ENCODE measurements around the gene E4F1. TPM values are rescaled to one million over a fixed set of nuclear protein-coding genes. Genes with fewer than 3 reads are reported as not detected.

E4F1 gene
- total and polyA plus RNA-seq, 7 donors = 11.1 to 22.9 (median 16.8) TPM

- Histone ChIP-seq H3K27ac (peak overlapping the region; percentile 90), H3K27me3 (ENCODE audit: insufficient read depth in 3 of 3, low read length in 2 of 3) (no peaks in the 10 kb centered on the region), H3K36me3 (ENCODE audit: insufficient read depth in 1 of 2, low read depth in 1 of 2) (peaks cover 0 to 38% of the 10 kb centered on the region in 2 donors), H3K4me3 (no peak overlapping the region), H3K9me3 (no peaks in the 10 kb centered on the region), H3K4me1 (peaks cover 58% of the 10 kb centered on the region)
- DNase-seq (no peak), ATAC-seq (no peak)
- intact Hi-C loops (cut with DNase I) = loop anchor here in 1 of 2 donors (5.0 kb wide), 1 partner anchor 52 kb away; the partner anchor contains the start of gene TRAF7
- 78 to 82% (median 80%) methylated on average over 25 to 29 of the region's 29 CpGs for WGBS, 3 donors
- no peak for TF ChIP-seq CTCF (IDR thresholded peaks at IDR 0.05)
These were observed 14.0 kb upstream of the E4F1 start for GRCh38 chr16:2209258-2210008.

- Histone ChIP-seq H3K36me3 (ENCODE audit: insufficient read depth in 1 of 2, low read depth in 1 of 2) (peaks cover 0 to 38% of the 10 kb centered on the region in 2 donors), H3K27me3 (ENCODE audit: insufficient read depth in 3 of 3, low read length in 2 of 3) (no peaks in the 10 kb centered on the region), H3K9me3 (no peaks in the 10 kb centered on the region), H3K4me1 (peaks cover 54% of the 10 kb centered on the region), H3K27ac (peak overlapping the region; percentile 90), H3K4me3 (no peak overlapping the region)
- intact Hi-C loops (cut with DNase I) = no loop called here
- no peak for ATAC-seq
- no peak for DNase-seq
- TF ChIP-seq CTCF (IDR thresholded peaks at IDR 0.05) = no peak
- whole genome bisulfite sequencing, 3 donors = 70 to 81% (median 78%) methylated on average over 16 to 17 of the region's 17 CpGs
These were observed 13.4 kb upstream of the E4F1 start for GRCh38 chr16:2210009-2210332.

- Histone ChIP-seq H3K27ac (peak within 1 kb of the TSS; percentile 90), H3K27me3 (ENCODE audit: insufficient read depth in 3 of 3, low read length in 2 of 3) (no peaks in the 10 kb centered on the region), H3K4me3 (no peak within 1 kb of the TSS), H3K9me3 (no peaks in the 10 kb centered on the region), H3K36me3 (ENCODE audit: insufficient read depth in 1 of 2, low read depth in 1 of 2) (peaks cover 0 to 38% of the 10 kb centered on the region in 2 donors), H3K4me1 (peaks cover 54% of the 10 kb centered on the region)
- intact Hi-C loops (cut with DNase I) = no loop called here
- no peak for TF ChIP-seq CTCF (IDR thresholded peaks at IDR 0.05)
- DNase-seq (no peak), ATAC-seq (peak in 3 of 4 donors; percentile 4 to 28 (median 4))
- 25 to 47% (median 37%) methylated on average over 24 of the region's 24 CpGs for WGBS, 3 donors
These were observed 12.7 kb upstream of the E4F1 start, which contains the start of gene BRICD5 for GRCh38 chr16:2210386-2211365. BRICD5 (minus strand) TSS chr16:2210863; CDS start chr16:2210833, 30 bp downstream.

GRCh38 chr16:2211923-2212347, 11.5 kb upstream of the E4F1 start:
- ATAC-seq = peak; percentile 7 to 53 (median 32)
- no peaks in the 10 kb centered on the region for H3K9me3 ChIP-seq
- TF ChIP-seq CTCF (IDR thresholded peaks at IDR 0.05) = no peak
- H3K27ac ChIP-seq = peak overlapping the region; percentile 90
- H3K4me3 ChIP-seq = no peak overlapping the region
- peaks cover 43% of the 10 kb centered on the region for H3K4me1 ChIP-seq
- peak in 1 of 2 donors; percentile 82 for DNase-seq
- peaks cover 0 to 30% of the 10 kb centered on the region in 2 donors for H3K36me3 ChIP-seq (ENCODE audit: insufficient read depth in 1 of 2, low read depth in 1 of 2)
- intact Hi-C loops (cut with DNase I) = no loop called here
- WGBS, 3 donors = 27 to 54% (median 30%) methylated on average over 11 of the region's 11 CpGs
- H3K27me3 ChIP-seq (ENCODE audit: insufficient read depth in 3 of 3, low read length in 2 of 3) = no peaks in the 10 kb centered on the region

Measured in psoas muscle (tissue), 8 donors.